Mesendoderm (in vitro differentiated cells): ENCODE measurements around the gene NCAPG2.

Experiments
- DNase-seq: peaks from one replicate; pipeline ENCODE4 v3.0.0; 2013
- H2AK5ac ChIP-seq: 2 replicates; pipeline ENCODE4 v1.6.1; 2013; ENCODE audit warnings: low read length, inconsistent platforms
- H2BK120ac ChIP-seq: 2 replicates; pipeline ENCODE4 v1.6.1; 2013; ENCODE audit warnings: low read depth, mild to moderate bottlenecking, low read length, moderate library complexity, mixed read lengths
- H2BK15ac ChIP-seq: replicated peaks from 2 replicates; pipeline ENCODE4 v1.6.1; 2013; ENCODE audit warnings: low read depth, mild to moderate bottlenecking, moderate library complexity
- H2BK5ac ChIP-seq: 2 replicates; pipeline ENCODE4 v1.6.1; 2013; ENCODE audit warnings: low read length, inconsistent platforms
- H3K18ac ChIP-seq: 2 replicates; pipeline ENCODE4 v1.6.1; 2013; ENCODE audit warnings: mild to moderate bottlenecking, low read length, mixed read lengths
- H3K23ac ChIP-seq: one replicate; pipeline ENCODE4 v1.6.1; 2013; ENCODE audit warnings: low read length
- H3K27ac ChIP-seq: 2 replicates; pipeline ENCODE4 v1.5.1; 2013; ENCODE audit warnings: low read depth, mild to moderate bottlenecking, inconsistent platforms, low read length, moderate library complexity
- H3K27me3 ChIP-seq: 2 replicates; pipeline ENCODE4 v1.6.1; 2013; ENCODE audit warnings: low read length, control low read depth, mild to moderate bottlenecking, inconsistent platforms; ENCODE audit not compliant: insufficient read depth, poor library complexity
- H3K36me3 ChIP-seq: 2 replicates; pipeline ENCODE4 v1.6.1; 2013; ENCODE audit warnings: low read length, inconsistent platforms; ENCODE audit not compliant: control insufficient read depth, insufficient read depth
- H3K4ac ChIP-seq: one replicate; pipeline ENCODE4 v1.6.1; 2013; ENCODE audit warnings: low read depth, mild to moderate bottlenecking, low read length, moderate library complexity
- H3K4me1 ChIP-seq: 2 replicates; pipeline ENCODE4 v1.6.1; 2013; ENCODE audit warnings: low read depth, low read length, inconsistent platforms; ENCODE audit not compliant: control insufficient read depth
- H3K4me2 ChIP-seq: 2 replicates; pipeline ENCODE4 v1.6.1; 2013; ENCODE audit warnings: low read length
- H3K4me3 ChIP-seq: 2 replicates; pipeline ENCODE4 v1.5.1; 2013; ENCODE audit warnings: mild to moderate bottlenecking, low read length
- H3K56ac ChIP-seq: one replicate; pipeline ENCODE4 v1.6.1; 2013; ENCODE audit warnings: low read length
- H3K79me1 ChIP-seq: 2 replicates; pipeline ENCODE4 v1.6.1; 2013; ENCODE audit warnings: low read length, inconsistent platforms
- H3K79me2 ChIP-seq: 2 replicates; pipeline ENCODE4 v1.6.1; 2013; ENCODE audit warnings: mild to moderate bottlenecking, low read length; ENCODE audit not compliant: control insufficient read depth, insufficient read depth
- H3K9ac ChIP-seq: 2 replicates; pipeline ENCODE4 v1.6.1; 2013; ENCODE audit warnings: low read length, inconsistent platforms
- H4K5ac ChIP-seq: one replicate; pipeline ENCODE4 v1.6.1; 2013; ENCODE audit warnings: low read length
- H4K8ac ChIP-seq: one replicate; pipeline ENCODE4 v1.6.1; 2013; ENCODE audit warnings: low read depth, mild to moderate bottlenecking, control low read depth, low read length, moderate library complexity
- WGBS: extraction: QIAGEN DNeasy Blood & Tissue Kit; methylation state at CpG from one replicate; pipeline ENCODE4 v1.1.7; 2013; ENCODE audit warnings: low lambda C conversion rate, missing lambda C conversion rate; ENCODE audit not compliant: insufficient coverage; ENCODE audit errors: extremely low coverage; 5-methylcytosine and 5-hydroxymethylcytosine counted together

NCAPG2 gene

DNA sequence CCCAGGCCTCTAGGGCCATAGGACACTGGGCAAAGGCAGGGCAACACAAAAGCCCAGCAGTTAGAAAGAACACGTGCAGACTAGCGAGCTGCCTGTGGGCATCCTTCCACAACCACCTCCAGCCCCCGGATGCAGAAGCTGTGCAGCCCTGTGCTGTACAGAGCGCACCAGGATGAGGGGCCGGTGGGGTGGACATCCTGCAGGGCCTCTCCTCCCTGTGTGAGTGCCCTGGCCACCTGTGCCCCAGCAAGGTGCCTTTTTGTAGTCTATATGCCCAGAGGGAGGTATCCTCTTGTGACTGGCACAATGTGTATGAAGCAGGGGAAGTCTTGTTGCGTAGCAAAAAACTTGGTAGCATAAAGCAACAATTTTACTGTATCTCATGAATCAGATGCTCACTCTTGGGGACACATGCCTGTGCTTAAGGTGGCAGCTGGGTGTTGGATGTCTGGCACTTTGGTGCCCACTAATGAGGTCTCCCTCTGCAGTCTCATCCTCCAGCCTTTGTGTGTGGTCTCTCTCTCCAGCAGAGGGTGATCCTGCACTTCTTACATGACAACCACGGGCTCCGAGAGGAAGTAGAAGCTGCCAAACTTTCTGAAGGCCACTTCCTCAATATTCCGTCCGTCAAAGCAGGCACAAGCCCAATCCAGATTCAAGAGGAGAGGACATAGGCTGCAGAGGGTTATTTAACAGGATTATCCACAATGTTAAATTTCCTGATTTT is 8.7 kb downstream of the NCAPG2 start:
- no peak overlapping the region for H4K5ac ChIP-seq
- no peak overlapping the region for H3K23ac ChIP-seq
- H3K27ac ChIP-seq, result no peak overlapping the region
- no peak overlapping the region for H2BK15ac ChIP-seq
- no peaks in the 10 kb centered on the region for H3K4me1 ChIP-seq
- H3K27me3 ChIP-seq, result no peaks in the 10 kb centered on the region
- H3K56ac ChIP-seq, result no peak overlapping the region
- no peak overlapping the region for H3K18ac ChIP-seq
- DNase-seq, result peak; percentile 67
- peaks cover 21% of the 10 kb centered on the region for H3K79me1 ChIP-seq
- H3K4me3 ChIP-seq, result no peak overlapping the region
- peaks cover 9% of the 10 kb centered on the region for H3K36me3 ChIP-seq
- no CpG with 5 or more reads among the region's 10 CpGs for WGBS
- no peak overlapping the region for H3K4me2 ChIP-seq
- H4K8ac ChIP-seq, result no peak overlapping the region
- no peak overlapping the region for H3K9ac ChIP-seq
- H2BK120ac ChIP-seq, result no peak overlapping the region
- peaks cover 33% of the 10 kb centered on the region for H3K79me2 ChIP-seq
- no peak overlapping the region for H3K4ac ChIP-seq
- H2BK5ac ChIP-seq, result no peak overlapping the region
- no peak overlapping the region for H2AK5ac ChIP-seq

DNA sequence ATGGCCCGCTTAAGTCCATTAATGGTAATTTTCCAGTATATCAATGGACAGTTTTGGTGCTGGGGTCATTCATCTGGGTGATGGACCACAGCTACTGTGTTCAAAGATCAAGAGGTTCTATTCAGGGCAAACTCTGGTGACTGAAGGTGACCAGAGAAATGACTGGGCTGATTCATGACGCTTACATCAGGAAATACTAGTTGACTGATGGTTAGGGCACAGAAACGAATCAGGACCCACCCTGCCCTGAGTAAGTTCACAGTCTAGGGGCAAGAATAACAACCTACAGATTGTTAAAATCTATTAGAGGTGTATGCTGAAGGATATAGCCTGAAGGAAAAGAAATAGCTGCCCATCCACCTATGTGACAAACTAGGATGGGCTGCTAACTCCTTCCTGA is 9.5 kb downstream of the NCAPG2 start:
- no CpG with 5 or more reads among the region's 3 CpGs for WGBS

DNA sequence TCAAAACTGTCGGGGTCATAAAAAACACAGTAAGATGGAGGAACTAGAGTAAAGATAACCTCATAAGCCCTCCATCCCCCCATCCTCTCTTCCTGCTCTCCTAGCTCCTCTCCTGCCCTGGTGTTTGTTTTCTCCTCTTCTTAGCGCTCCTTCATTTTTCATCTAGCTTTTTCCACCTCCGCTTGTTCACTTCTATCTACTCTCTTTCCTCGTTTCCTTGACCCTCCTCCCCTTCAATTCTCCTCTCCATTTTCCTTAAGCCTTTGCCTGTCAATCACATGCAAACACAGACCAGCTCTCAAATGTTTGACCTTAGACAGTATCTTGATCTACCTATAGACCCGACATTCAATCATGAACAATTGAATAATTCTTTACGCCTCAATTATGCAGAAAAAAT is 10.0 kb downstream of the NCAPG2 start:
- Histone ChIP-seq H3K27me3 (no peaks in the 10 kb centered on the region), H3K56ac (no peak overlapping the region), H2AK5ac (no peak overlapping the region), H3K18ac (no peak overlapping the region), H2BK15ac (no peak overlapping the region), H3K27ac (no peak overlapping the region), H2BK5ac (no peak overlapping the region), H3K4ac (no peak overlapping the region), H3K9ac (no peak overlapping the region), H3K4me1 (no peaks in the 10 kb centered on the region), H3K4me3 (no peak overlapping the region), H4K8ac (no peak overlapping the region), H3K23ac (no peak overlapping the region), H4K5ac (no peak overlapping the region), H3K79me1 (peaks cover 16% of the 10 kb centered on the region), H3K79me2 (peaks cover 26% of the 10 kb centered on the region), H2BK120ac (no peak overlapping the region), H3K4me2 (no peak overlapping the region), H3K36me3 (peaks cover 9% of the 10 kb centered on the region)
- no peak for DNase-seq
- no CpG with 5 or more reads among the region's 6 CpGs for WGBS

More for the DNA sequence above, 9.5 kb downstream of the NCAPG2 start:
- Histone ChIP-seq H3K18ac (no peak overlapping the region), H2BK15ac (no peak overlapping the region), H3K9ac (no peak overlapping the region), H2BK120ac (no peak overlapping the region), H3K27ac (no peak overlapping the region), H3K4me3 (no peak overlapping the region), H4K8ac (no peak overlapping the region), H3K4me1 (no peaks in the 10 kb centered on the region), H3K4me2 (no peak overlapping the region), H2AK5ac (no peak overlapping the region), H3K23ac (no peak overlapping the region), H3K36me3 (peaks cover 10% of the 10 kb centered on the region), H2BK5ac (no peak overlapping the region), H3K27me3 (no peaks in the 10 kb centered on the region), H4K5ac (no peak overlapping the region), H3K79me2 (peaks cover 28% of the 10 kb centered on the region), H3K56ac (no peak overlapping the region), H3K79me1 (peaks cover 18% of the 10 kb centered on the region), H3K4ac (no peak overlapping the region)
- no peak for DNase-seq

DNA sequence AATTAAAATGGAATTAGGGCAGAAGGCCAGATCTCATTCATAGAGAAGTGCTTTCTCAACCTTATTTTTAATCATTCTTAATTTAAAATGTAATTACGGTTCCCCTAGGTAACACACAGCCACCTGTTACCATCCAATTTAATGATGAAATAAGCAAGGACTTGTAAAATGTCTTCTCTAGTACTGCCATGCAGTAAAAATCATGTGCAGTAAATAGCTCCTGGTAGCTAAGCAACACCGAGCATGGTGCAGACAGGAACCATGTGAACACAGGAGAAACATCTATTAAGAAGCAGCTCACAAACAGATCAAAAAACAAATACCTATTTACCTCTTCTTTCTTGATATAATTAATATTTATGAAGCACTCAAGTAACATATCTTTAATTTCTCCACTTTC is 15.1 kb downstream of the NCAPG2 start:
- H3K79me1 ChIP-seq, result peaks cover 1% of the 10 kb centered on the region
- no peak overlapping the region for H3K4ac ChIP-seq
- no peak overlapping the region for H3K4me2 ChIP-seq
- H2BK120ac ChIP-seq, result no peak overlapping the region
- H3K9ac ChIP-seq, result no peak overlapping the region
- no peak overlapping the region for H4K8ac ChIP-seq
- no peak for DNase-seq
- H3K36me3 ChIP-seq, result peaks cover 11% of the 10 kb centered on the region
- H3K4me3 ChIP-seq, result no peak overlapping the region
- no peak overlapping the region for H2BK5ac ChIP-seq
- no peak overlapping the region for H3K23ac ChIP-seq
- H3K56ac ChIP-seq, result no peak overlapping the region
- no peak overlapping the region for H2BK15ac ChIP-seq
- no peaks in the 10 kb centered on the region for H3K27me3 ChIP-seq
- WGBS, result no CpG with 5 or more reads among the region's 2 CpGs
- no peaks in the 10 kb centered on the region for H3K4me1 ChIP-seq
- H4K5ac ChIP-seq, result no peak overlapping the region
- H2AK5ac ChIP-seq, result no peak overlapping the region
- peaks cover 3% of the 10 kb centered on the region for H3K79me2 ChIP-seq
- no peak overlapping the region for H3K18ac ChIP-seq
- no peak overlapping the region for H3K27ac ChIP-seq

DNA sequence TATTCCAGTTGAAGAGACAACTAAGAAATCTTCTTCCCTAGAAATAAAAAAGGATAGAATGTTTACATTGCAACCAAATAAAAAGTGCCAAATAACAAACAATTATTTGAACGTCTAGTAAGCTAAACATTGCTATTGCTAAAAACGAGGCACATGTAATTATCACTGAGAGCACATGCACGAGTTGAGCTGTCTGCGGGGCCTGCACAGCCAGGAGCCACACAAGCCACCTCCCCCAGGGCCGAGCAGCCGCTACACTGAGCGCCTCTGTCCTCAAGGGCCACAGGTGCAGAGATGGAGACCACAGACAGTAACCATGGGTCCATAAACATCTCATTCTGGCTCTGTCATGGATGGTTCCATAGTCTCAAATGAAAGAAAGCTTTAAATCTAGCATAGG is 17.2 kb downstream of the NCAPG2 start:
- Histone ChIP-seq H3K27me3 (no peaks in the 10 kb centered on the region), H3K4me2 (no peak overlapping the region), H3K23ac (no peak overlapping the region), H3K27ac (no peak overlapping the region), H3K79me2 (no peaks in the 10 kb centered on the region), H3K36me3 (peaks cover 11% of the 10 kb centered on the region), H3K18ac (no peak overlapping the region), H2BK120ac (no peak overlapping the region), H2AK5ac (no peak overlapping the region), H4K8ac (no peak overlapping the region), H3K9ac (no peak overlapping the region), H3K79me1 (no peaks in the 10 kb centered on the region), H2BK5ac (no peak overlapping the region), H4K5ac (no peak overlapping the region), H2BK15ac (no peak overlapping the region), H3K56ac (no peak overlapping the region), H3K4me1 (no peaks in the 10 kb centered on the region), H3K4ac (no peak overlapping the region), H3K4me3 (no peak overlapping the region)
- DNase-seq, result no peak
- WGBS, result no CpG with 5 or more reads among the region's 7 CpGs

DNA sequence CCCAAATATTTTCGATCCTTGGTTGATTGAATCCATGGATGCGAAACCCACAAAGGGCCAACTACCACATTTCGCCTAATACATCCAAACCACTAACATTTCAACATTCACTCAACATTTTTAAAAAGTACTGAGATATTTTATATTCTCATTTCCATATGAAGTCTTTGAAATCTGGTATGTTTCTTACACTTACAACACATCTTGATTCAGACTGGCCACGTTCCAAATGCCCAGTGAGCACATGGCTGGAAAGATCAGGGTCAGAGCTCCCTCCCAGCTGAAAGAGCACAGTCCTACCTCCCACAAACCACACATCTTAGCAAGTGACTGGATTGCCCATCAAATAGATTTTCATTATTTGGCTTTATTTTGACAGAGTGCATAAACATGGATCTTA is 18.9 kb downstream of the NCAPG2 start:
- Histone ChIP-seq H3K9ac (no peak overlapping the region), H3K79me1 (no peaks in the 10 kb centered on the region), H3K27ac (no peak overlapping the region), H2AK5ac (no peak overlapping the region), H3K18ac (no peak overlapping the region), H2BK15ac (no peak overlapping the region), H2BK5ac (no peak overlapping the region), H3K79me2 (no peaks in the 10 kb centered on the region), H3K4me2 (no peak overlapping the region), H3K56ac (no peak overlapping the region), H4K8ac (no peak overlapping the region), H3K4me1 (no peaks in the 10 kb centered on the region), H3K4me3 (no peak overlapping the region), H2BK120ac (no peak overlapping the region), H3K36me3 (peaks cover 11% of the 10 kb centered on the region), H3K23ac (no peak overlapping the region), H3K4ac (no peak overlapping the region), H4K5ac (no peak overlapping the region), H3K27me3 (no peaks in the 10 kb centered on the region)
- WGBS, result 100% methylated on average over 1 of the region's 4 CpGs
- DNase-seq, result no peak
